ENCODE data around the gene IL12RB2.

- no peak for TF ChIP-seq CTCF (IDR thresholded peaks at IDR 0.05 in 2 of 3, conservative IDR thresholded peaks at IDR 0.05 in 1 of 3; ENCODE audit: control insufficient read depth in 2 of 3, extremely low read depth in 1 of 3, insufficient read depth in 1 of 3, low read depth in 3 of 3, low read length in 3 of 3)
- no peak for TF ChIP-seq CEBPZ (IDR thresholded peaks at IDR 0.05; ENCODE audit: low read depth, low read length)
- TF ChIP-seq POLR2A (IDR thresholded peaks at IDR 0.05; ENCODE audit: low read depth, low read length) = no peak
- no peak for TF ChIP-seq SMC3 (IDR thresholded peaks at IDR 0.05; ENCODE audit: borderline replicate concordance, low read length)
- no peak for TF ChIP-seq TBL1XR1 (IDR thresholded peaks at IDR 0.05; ENCODE audit: low read depth, low read length)
- TF ChIP-seq SP1 (IDR thresholded peaks at IDR 0.05; ENCODE audit: low read depth, low read length) = no peak
Measured at GRCh38 chr1:67281244-67281643, 26.4 kb upstream of the IL12RB2 start.
